SK-N-SH (cell line): ENCODE data around the gene LRSAM1.

ENCODE experiments used
- CTCF ChIP-seq: fragments of 200-600 bp; sonication (generic); IDR thresholded peaks from 2 replicates; pipeline ENCODE4 v1.6.1; 2017; ENCODE audit warnings: antibody characterized with exemption, mild to moderate bottlenecking, moderate library complexity
- EP300 ChIP-seq, 2 experiments: IDR thresholded peaks; 2 replicates each; pipeline versions ENCODE4 v1.4.0 to v1.6.1; 2012; ENCODE audit warnings: borderline replicate concordance in 1 of 2, low read depth in 1 of 2, low read length in 1 of 2
- NFIC ChIP-seq: IDR thresholded peaks from 2 replicates; pipeline ENCODE4 v1.4.0; 2012; ENCODE audit warnings: borderline replicate concordance
- RCOR1 ChIP-seq: fragments of 150-350 bp; IDR thresholded peaks from 2 replicates; pipeline ENCODE4 v1.6.1; 2017; ENCODE audit warnings: antibody characterized with exemption, low read length
- SMC3 ChIP-seq: IDR thresholded peaks from 2 replicates; pipeline ENCODE4 v1.6.1; 2012; ENCODE audit warnings: low read depth, low read length, improper control_type of control experiment
- TEAD4 ChIP-seq: IDR thresholded peaks from 2 replicates; pipeline ENCODE4 v1.4.0; 2012; ENCODE audit warnings: mild to moderate bottlenecking, borderline replicate concordance; ENCODE audit not compliant: insufficient read depth

DNA sequence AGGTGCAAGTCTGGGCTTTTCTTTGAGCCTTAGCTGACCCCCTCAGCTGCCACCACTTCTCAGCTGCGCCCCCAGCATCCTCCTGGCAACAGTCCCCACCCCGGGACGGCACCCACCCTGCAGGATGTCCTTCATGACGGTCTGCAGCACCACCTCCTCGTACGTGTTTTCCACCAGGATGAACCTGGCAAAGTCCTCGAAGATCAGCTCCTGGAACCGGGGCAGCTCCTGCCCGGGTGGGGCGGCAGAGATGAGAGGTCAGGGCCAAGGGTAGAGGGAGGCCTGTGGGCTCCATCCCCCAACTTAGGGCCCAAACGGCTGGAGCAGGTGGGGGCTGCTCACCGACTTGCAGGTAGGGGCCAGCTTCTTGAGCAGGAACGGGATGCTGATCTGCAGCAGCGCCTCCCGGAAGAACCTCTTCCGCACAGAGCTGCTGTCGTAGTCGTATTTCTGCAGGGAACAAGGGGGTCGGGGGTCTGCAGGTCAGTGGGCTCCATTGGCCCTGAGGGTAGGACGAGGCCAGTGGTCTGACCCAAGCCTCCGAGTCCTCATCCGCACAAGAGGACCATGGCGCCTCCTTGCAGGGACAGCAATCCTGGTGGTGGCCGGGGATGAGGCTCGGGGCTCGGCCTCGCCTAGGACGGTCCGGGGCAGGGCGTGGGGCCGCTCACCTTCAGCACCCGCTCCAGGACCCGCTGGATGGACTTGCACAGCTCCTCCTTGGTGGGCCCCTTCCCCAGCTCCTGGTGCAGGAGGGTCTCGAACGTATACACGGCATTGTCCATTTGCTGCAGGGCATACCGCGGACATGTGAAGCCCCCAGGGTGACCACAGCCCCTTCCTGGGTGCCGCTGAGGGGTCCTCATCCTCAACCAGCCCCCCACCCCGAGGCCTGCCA lies 56.7 kb downstream of the LRSAM1 start:
- TF ChIP-seq CTCF = no peak
- TF ChIP-seq NFIC = no peak
- TF ChIP-seq TEAD4 = no peak
- TF ChIP-seq EP300 (IDR thresholded peaks at IDR 0.05; ENCODE audit: borderline replicate concordance in 1 of 2, low read depth in 1 of 2, low read length in 1 of 2) = no peak
- no peak for TF ChIP-seq RCOR1
- no peak for TF ChIP-seq SMC3
